Body of pancreas (tissue), 4 donors: Measurements from ENCODE around the gene DLG2. TPM values are rescaled to one million over a fixed set of nuclear protein-coding genes. Genes with fewer than 3 reads are reported as not detected.

Experiments used
- ATAC-seq: fragments of 150-250 bp; one replicate; pipeline ENCODE4 v1.9.1; 2016
- DNase-seq, 4 donors: peaks; one replicate each; pipeline ENCODE4 v3.0.0-alpha.2; 2019
- H3K27ac ChIP-seq, 4 donors: fragments of 200-600 bp; sonication (generic); 1 replicate in 3 of 4; 2 replicates in 1 of 4; pipeline versions ENCODE4 v1.5.1 to v1.6.1; 2016 to 2019; ENCODE audit warnings: mild to moderate bottlenecking in 1 of 4, mixed read lengths in 1 of 4, moderate library complexity in 1 of 4
- H3K27me3 ChIP-seq, 2 donors: fragments of 200-600 bp; sonication (generic); one replicate each; pipeline ENCODE4 v1.6.0; 2016; ENCODE audit warnings: mild to moderate bottlenecking in 1 of 2
- H3K36me3 ChIP-seq, 2 donors: fragments of 200-600 bp; sonication (generic); replicated peaks in 1 of 2; 2 replicates each; pipeline ENCODE4 v1.5.1; 2016; ENCODE audit warnings: low read depth in 2 of 2; ENCODE audit not compliant: insufficient read depth in 1 of 2
- H3K4me1 ChIP-seq: fragments of 200-600 bp; sonication (generic); one replicate; pipeline ENCODE4 v1.6.0; 2016
- H3K4me3 ChIP-seq, 2 donors: fragments of 200-600 bp; sonication (generic); 1 replicate in 1 of 2; 2 replicates in 1 of 2; pipeline ENCODE4 v1.5.1; 2016 to 2019
- H3K9me3 ChIP-seq, 3 donors: fragments of 200-600 bp; sonication (generic); 1 replicate in 2 of 3; 2 replicates in 1 of 3; pipeline ENCODE4 v1.5.1; 2016
- CTCF ChIP-seq, 7 experiments: fragments of 450-650 bp in 4 of 7; fragments of 200-600 bp in 3 of 7; sonication (generic) in 3 of 7; IDR thresholded peaks; one replicate each; pipeline ENCODE4 v1.5.1; 2016 to 2019; ENCODE audit warnings: antibody characterized with exemption in 7 of 7
- POLR2A ChIP-seq, 3 donors: fragments of 450-650 bp; IDR thresholded peaks; one replicate each; pipeline ENCODE4 v1.6.1; 2016; ENCODE audit warnings: antibody characterized with exemption in 3 of 3, mild to moderate bottlenecking in 2 of 3
- WGBS, 2 donors: methylation state at CpG; one replicate each; pipeline ENCODE4 v1.1.5; 2017; 5-methylcytosine and 5-hydroxymethylcytosine counted together
- intact Hi-C: fragments of 100-400 bp; cut with DNase I; formaldehyde crosslinking; loops from one replicate; pipeline ENCODE4 v1.15.1; 2023
- total RNA-seq, 2 donors: library from RNA; depleted of rRNA; stranded (reverse); fragments of >200 nt; gene quantifications; one replicate each; pipeline ENCODE4 v1.1.0, GENCODE V29; 2016

Gene DLG2
- total RNA-seq, 2 donors from 2014 or later = 6.0 to 13.2 TPM

GRCh38 chr11:84218318-84218717, 1408.8 kb downstream of the DLG2 start:
- intact Hi-C loops = no loop called here
- Histone ChIP-seq H3K27ac (no peak overlapping the region), H3K9me3 (no peaks in the 10 kb centered on the region), H3K4me1 (no peaks in the 10 kb centered on the region), H3K4me3 (no peak overlapping the region), H3K27me3 (no peaks in the 10 kb centered on the region), H3K36me3 (no peaks in the 10 kb centered on the region)
- no peak for ATAC-seq
- 51 to 67% methylated on average over 4 of the region's 4 CpGs for WGBS, 2 donors
- TF ChIP-seq POLR2A (IDR thresholded peaks at IDR 0.05) = no peak
- TF ChIP-seq CTCF (IDR thresholded peaks at IDR 0.05) = no peak
- DNase-seq = no peak

- intact Hi-C loops = no loop called here
- H3K9me3 ChIP-seq = no peaks in the 10 kb centered on the region
- 46 to 54% methylated on average over 1 of the region's 1 CpG for WGBS, 2 donors
- DNase-seq = no peak
- H3K4me3 ChIP-seq = no peak overlapping the region
- no peak for ATAC-seq
- H3K36me3 ChIP-seq = no peaks in the 10 kb centered on the region
- no peaks in the 10 kb centered on the region for H3K4me1 ChIP-seq
- H3K27me3 ChIP-seq = no peaks in the 10 kb centered on the region
- no peak for TF ChIP-seq CTCF (IDR thresholded peaks at IDR 0.05)
- TF ChIP-seq POLR2A (IDR thresholded peaks at IDR 0.05) = no peak
- no peak overlapping the region for H3K27ac ChIP-seq
These were observed 1411.5 kb downstream of the DLG2 start for GRCh38 chr11:84215672-84216071.

- WGBS, 2 donors = 85 to 88% methylated on average over 1 of the region's 1 CpG
- Histone ChIP-seq H3K27ac (no peak overlapping the region), H3K9me3 (no peaks in the 10 kb centered on the region), H3K4me1 (no peaks in the 10 kb centered on the region), H3K36me3 (no peaks in the 10 kb centered on the region), H3K4me3 (no peak overlapping the region), H3K27me3 (no peaks in the 10 kb centered on the region)
- DNase-seq (no peak), ATAC-seq (no peak)
- intact Hi-C loops = no loop called here
- TF ChIP-seq CTCF (IDR thresholded peaks at IDR 0.05) (no peak), POLR2A (IDR thresholded peaks at IDR 0.05) (no peak)
These were observed 1412.6 kb downstream of the DLG2 start for GRCh38 chr11:84214557-84214956.

GRCh38 chr11:84212468-84213390, 1414.4 kb downstream of the DLG2 start:
- ATAC-seq (no peak), DNase-seq (no peak)
- 86 to 94% methylated on average over 20 of the region's 20 CpGs for WGBS, 2 donors
- TF ChIP-seq POLR2A (IDR thresholded peaks at IDR 0.05) = no peak
- no peak for TF ChIP-seq CTCF (IDR thresholded peaks at IDR 0.05)
- no peak overlapping the region for H3K27ac ChIP-seq
- no peaks in the 10 kb centered on the region for H3K27me3 ChIP-seq
- H3K4me3 ChIP-seq = no peak overlapping the region
- no peaks in the 10 kb centered on the region for H3K4me1 ChIP-seq
- no peaks in the 10 kb centered on the region for H3K9me3 ChIP-seq
- intact Hi-C loops = no loop called here
- H3K36me3 ChIP-seq = no peaks in the 10 kb centered on the region

- no peaks in the 10 kb centered on the region for H3K4me1 ChIP-seq
- H3K27ac ChIP-seq = no peak overlapping the region
- ATAC-seq (no peak), DNase-seq (no peak)
- WGBS, 2 donors = 56 to 67% methylated on average over 3 of the region's 3 CpGs
- H3K9me3 ChIP-seq = no peaks in the 10 kb centered on the region
- intact Hi-C loops = no loop called here
- no peaks in the 10 kb centered on the region for H3K36me3 ChIP-seq
- TF ChIP-seq POLR2A (IDR thresholded peaks at IDR 0.05) (no peak), CTCF (IDR thresholded peaks at IDR 0.05) (no peak)
- H3K4me3 ChIP-seq = no peak overlapping the region
- no peaks in the 10 kb centered on the region for H3K27me3 ChIP-seq
These were observed 1415.2 kb downstream of the DLG2 start for GRCh38 chr11:84211896-84212295.
